Measurements from ENCODE around the gene LRP1B. TPM values are rescaled to one million over a fixed set of nuclear protein-coding genes. Genes with fewer than 3 reads are reported as not detected.

The LRP1B gene
- total RNA-seq, 1 donor from 2014 or later = 0.38 TPM

DNA sequence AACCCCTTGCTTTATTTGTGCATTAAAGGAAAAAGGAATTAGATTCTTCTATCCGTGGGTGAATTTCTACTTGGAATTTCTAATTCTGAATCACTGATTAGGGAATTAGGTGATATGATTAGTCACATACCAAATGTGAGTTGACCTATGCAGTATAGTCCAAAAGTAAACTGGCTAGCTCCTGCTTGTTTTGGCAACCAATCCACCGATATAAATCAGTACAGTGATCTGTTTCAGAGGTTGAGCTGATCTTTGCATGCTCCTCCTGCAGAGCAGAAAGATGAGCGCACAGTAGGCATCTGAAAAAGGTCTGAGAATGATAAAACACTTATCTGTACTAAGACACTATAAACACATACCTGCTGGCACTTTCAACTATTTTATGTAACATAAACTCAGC is 86.6 kb downstream of the LRP1B start:
- no peak for DNase-seq (ENCODE audit: low read depth)
- TF ChIP-seq, protein P1, sequence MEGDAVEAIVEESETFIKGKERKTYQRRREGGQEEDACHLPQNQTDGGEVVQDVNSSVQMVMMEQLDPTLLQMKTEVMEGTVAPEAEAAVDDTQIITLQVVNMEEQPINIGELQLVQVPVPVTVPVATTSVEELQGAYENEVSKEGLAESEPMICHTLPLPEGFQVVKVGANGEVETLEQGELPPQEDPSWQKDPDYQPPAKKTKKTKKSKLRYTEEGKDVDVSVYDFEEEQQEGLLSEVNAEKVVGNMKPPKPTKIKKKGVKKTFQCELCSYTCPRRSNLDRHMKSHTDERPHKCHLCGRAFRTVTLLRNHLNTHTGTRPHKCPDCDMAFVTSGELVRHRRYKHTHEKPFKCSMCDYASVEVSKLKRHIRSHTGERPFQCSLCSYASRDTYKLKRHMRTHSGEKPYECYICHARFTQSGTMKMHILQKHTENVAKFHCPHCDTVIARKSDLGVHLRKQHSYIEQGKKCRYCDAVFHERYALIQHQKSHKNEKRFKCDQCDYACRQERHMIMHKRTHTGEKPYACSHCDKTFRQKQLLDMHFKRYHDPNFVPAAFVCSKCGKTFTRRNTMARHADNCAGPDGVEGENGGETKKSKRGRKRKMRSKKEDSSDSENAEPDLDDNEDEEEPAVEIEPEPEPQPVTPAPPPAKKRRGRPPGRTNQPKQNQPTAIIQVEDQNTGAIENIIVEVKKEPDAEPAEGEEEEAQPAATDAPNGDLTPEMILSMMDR (IDR thresholded peaks at IDR 0.05; ENCODE audit: insufficient read depth, low read length, poor library complexity, severe bottlenecking) = no peak

DNA sequence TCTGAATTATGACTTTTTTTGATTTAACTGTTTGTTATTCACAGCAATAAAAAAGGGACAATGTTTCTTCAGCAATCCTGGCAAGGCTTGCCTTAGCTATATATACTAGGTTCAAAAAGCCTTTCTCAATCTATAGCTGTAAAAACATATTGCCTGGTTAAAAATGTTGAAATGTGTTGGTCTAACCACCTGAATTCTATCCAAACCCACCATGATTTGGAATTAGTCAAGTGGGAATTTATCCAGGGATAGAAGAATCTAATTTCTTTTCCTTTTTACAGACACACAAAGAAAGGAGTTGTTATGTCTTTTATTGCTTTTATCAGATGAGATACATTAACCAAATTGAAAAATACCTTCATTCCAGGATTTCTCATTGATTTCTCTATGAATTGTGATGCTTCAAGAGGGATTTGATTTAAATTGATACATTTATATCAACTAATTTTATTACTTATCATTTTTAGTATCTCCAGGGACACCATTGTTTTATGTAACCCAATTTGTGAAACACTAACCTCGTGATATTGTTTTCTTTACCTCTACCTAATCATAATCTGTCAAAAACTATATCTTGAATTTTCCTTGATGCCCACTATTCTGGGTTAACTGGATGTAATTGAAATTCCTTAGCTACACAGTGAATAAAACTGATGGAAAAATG is 88.1 kb downstream of the LRP1B start:
- Histone ChIP-seq H3K4me3 (ENCODE audit: low read depth, low read length) (no peak overlapping the region), H3K36me3 (ENCODE audit: control insufficient read depth, insufficient read depth, low read length) (no peaks in the 10 kb centered on the region), H3K27me3 (ENCODE audit: control insufficient read depth, insufficient read depth, low read length) (no peaks in the 10 kb centered on the region)
- TF ChIP-seq, protein P1 (IDR thresholded peaks at IDR 0.05; ENCODE audit: insufficient read depth, low read length, poor library complexity, severe bottlenecking) = no peak
- DNase-seq (ENCODE audit: low read depth) = no peak

More for the DNA sequence above, 86.6 kb downstream of the LRP1B start:
- Histone ChIP-seq H3K27me3 (ENCODE audit: control insufficient read depth, insufficient read depth, low read length) (no peaks in the 10 kb centered on the region), H3K36me3 (ENCODE audit: control insufficient read depth, insufficient read depth, low read length) (no peaks in the 10 kb centered on the region), H3K4me3 (ENCODE audit: low read depth, low read length) (no peak overlapping the region)

DNA sequence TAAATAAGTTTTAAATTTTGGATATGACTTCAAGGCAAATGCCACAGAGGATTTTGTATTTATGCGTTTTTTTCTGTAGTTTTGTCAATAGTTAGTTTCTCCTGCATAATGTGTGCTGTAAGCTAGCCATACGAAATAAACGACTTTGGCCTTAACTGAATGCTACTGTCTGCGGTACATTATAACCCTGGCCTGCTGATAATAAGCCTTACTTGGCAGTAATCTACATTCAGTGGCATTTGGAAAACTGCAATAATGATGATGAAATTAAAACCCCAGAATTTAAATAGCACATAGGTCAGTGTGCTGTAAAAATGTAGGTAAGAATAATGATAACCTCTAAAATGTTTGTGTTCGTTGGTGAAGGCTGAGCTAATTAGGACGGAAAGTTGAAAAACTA is 88.8 kb downstream of the LRP1B start:
- TF ChIP-seq, protein P1 (IDR thresholded peaks at IDR 0.05; ENCODE audit: insufficient read depth, low read length, poor library complexity, severe bottlenecking) = no peak
- Histone ChIP-seq H3K4me3 (ENCODE audit: low read depth, low read length) (no peak overlapping the region), H3K27me3 (ENCODE audit: control insufficient read depth, insufficient read depth, low read length) (no peaks in the 10 kb centered on the region), H3K36me3 (ENCODE audit: control insufficient read depth, insufficient read depth, low read length) (no peaks in the 10 kb centered on the region)
- no peak for DNase-seq (ENCODE audit: low read depth)

DNA sequence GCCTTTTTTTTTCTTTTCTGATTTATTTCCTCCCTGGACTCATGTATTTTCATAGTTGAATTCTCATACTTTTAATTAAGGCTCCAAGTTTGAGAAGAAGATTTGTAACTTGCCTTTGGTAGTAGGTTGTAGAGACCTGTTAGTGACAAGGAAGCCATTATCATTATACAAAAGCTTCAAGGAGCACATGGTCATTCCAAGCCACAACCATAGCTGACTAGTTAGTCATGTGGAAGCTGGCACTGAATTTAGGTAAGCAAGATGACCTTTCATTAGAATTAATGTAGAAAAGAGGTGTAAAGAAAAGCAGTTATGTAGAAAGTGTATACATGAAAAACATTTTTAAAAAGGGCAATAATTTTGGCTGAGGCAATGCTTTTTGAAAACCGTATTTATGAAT is 89.7 kb downstream of the LRP1B start:
- no peaks in the 10 kb centered on the region for H3K36me3 ChIP-seq (ENCODE audit: control insufficient read depth, insufficient read depth, low read length)
- TF ChIP-seq, protein P1 (IDR thresholded peaks at IDR 0.05; ENCODE audit: insufficient read depth, low read length, poor library complexity, severe bottlenecking) = no peak
- no peak overlapping the region for H3K4me3 ChIP-seq (ENCODE audit: low read depth, low read length)
- H3K27me3 ChIP-seq (ENCODE audit: control insufficient read depth, insufficient read depth, low read length) = no peaks in the 10 kb centered on the region
- DNase-seq (ENCODE audit: low read depth) = no peak

DNA sequence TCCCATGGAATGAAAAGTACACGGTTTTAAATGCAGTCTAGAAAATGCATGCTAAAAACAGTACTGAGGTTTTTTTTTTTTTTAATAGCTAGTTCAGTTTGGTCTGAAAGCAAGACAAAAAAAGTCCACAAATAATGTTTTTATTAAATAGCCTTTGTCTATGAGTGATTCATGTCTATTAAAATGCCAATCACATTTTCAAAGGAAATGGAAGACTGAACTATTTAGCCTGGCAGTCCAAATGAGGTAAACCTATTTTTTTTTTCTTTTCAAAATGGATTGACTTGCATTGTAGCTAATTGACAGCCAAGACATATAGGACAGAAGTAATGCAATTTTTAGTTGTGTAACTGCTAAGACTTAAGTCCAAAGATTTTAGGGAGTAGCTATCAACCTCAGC is 90.3 kb downstream of the LRP1B start:
- DNase-seq (ENCODE audit: low read depth) = no peak
- TF ChIP-seq, protein P1 (IDR thresholded peaks at IDR 0.05; ENCODE audit: insufficient read depth, low read length, poor library complexity, severe bottlenecking) = no peak
- Histone ChIP-seq H3K36me3 (ENCODE audit: control insufficient read depth, insufficient read depth, low read length) (no peaks in the 10 kb centered on the region), H3K27me3 (ENCODE audit: control insufficient read depth, insufficient read depth, low read length) (no peaks in the 10 kb centered on the region), H3K4me3 (ENCODE audit: low read depth, low read length) (no peak overlapping the region)

DNA sequence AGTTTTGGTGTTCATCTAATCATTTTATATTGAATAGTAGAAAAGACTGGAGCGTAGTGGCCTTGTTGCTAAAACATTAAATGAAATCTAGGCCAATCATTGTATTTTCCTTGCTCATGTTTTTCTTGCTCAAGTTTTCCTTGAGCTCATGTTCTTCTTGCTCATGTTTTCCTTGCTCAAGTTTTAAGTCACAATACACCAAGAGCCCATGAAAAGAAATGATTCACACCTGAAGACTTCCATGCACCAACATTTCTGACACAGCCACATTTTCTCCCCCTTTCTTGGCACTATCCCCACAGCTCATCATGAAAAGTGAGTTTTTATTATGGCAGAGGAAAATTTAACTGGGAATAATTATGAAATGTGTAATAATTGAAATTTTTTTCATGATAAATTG is 92.0 kb downstream of the LRP1B start:
- DNase-seq (ENCODE audit: low read depth) = no peak
- Histone ChIP-seq H3K36me3 (ENCODE audit: control insufficient read depth, insufficient read depth, low read length) (no peaks in the 10 kb centered on the region), H3K27me3 (ENCODE audit: control insufficient read depth, insufficient read depth, low read length) (no peaks in the 10 kb centered on the region), H3K4me3 (ENCODE audit: low read depth, low read length) (no peak overlapping the region)
- TF ChIP-seq, protein P1 (IDR thresholded peaks at IDR 0.05; ENCODE audit: insufficient read depth, low read length, poor library complexity, severe bottlenecking) = no peak

Data from kidney epithelial cell (primary cell).